MM.1S (cell line): ENCODE data around the gene ZNF280B.
"Not testable (repeated sequence)": the region's sequence is repeated elsewhere in the genome, so short reads cannot be mapped to it uniquely, and the experiment has no call there.

Experiments
- EZH2phosphoT487 ChIP-seq: fragments of 300-600 bp; sonication (generic); IDR thresholded peaks from 2 replicates; pipeline ENCODE4 v1.6.1; 2018; ENCODE audit warnings: antibody characterized with exemption, low read length
- TF ChIP-seq, protein P1 (sequence below): fragments of 300-600 bp; sonication (generic); IDR thresholded peaks from 2 replicates; pipeline ENCODE4 v1.5.1; 2016; ENCODE audit warnings: antibody characterized with exemption, low read length, mixed read lengths

DNA sequence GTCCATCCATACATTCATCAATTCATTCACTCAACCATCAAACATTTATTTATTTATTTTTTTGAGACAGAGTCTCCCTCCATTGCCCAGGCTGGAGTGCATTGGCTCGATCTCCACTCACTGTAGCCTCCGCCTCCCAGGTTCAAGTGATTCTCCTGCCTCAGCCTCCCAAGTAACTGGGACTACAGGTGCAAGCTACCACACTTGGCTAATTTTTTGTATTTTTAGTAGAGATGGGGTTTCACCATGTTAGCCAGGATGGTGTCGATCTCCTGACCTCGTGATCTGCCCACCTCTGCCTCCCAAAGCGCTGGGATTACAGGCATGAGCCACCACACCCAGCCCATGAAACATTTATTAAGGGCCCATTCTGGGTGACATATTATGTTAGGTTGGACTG is 37.4 kb downstream of the ZNF280B start:
- TF ChIP-seq, protein P1, sequence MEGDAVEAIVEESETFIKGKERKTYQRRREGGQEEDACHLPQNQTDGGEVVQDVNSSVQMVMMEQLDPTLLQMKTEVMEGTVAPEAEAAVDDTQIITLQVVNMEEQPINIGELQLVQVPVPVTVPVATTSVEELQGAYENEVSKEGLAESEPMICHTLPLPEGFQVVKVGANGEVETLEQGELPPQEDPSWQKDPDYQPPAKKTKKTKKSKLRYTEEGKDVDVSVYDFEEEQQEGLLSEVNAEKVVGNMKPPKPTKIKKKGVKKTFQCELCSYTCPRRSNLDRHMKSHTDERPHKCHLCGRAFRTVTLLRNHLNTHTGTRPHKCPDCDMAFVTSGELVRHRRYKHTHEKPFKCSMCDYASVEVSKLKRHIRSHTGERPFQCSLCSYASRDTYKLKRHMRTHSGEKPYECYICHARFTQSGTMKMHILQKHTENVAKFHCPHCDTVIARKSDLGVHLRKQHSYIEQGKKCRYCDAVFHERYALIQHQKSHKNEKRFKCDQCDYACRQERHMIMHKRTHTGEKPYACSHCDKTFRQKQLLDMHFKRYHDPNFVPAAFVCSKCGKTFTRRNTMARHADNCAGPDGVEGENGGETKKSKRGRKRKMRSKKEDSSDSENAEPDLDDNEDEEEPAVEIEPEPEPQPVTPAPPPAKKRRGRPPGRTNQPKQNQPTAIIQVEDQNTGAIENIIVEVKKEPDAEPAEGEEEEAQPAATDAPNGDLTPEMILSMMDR: not testable (repeated sequence)
- TF ChIP-seq EZH2phosphoT487: not testable (repeated sequence)
